H9 (cell line): ENCODE data around the gene CLECL1. TPM values are rescaled to one million over a fixed set of nuclear protein-coding genes. Genes with fewer than 3 reads are reported as not detected.

Experiments used
- DNase-seq: peaks from one replicate; pipeline ENCODE4 v3.0.0-alpha.2; 2017
- H2AFZ ChIP-seq: one replicate; pipeline ENCODE4 v1.6.1; 2013; ENCODE audit warnings: mild to moderate bottlenecking, low read length, control low read depth, moderate library complexity
- H2AK5ac ChIP-seq: 2 replicates; pipeline ENCODE4 v1.6.1; 2013; ENCODE audit warnings: low read length, control low read depth, mixed read lengths; ENCODE audit not compliant: insufficient read length
- H2BK120ac ChIP-seq: one replicate; pipeline ENCODE4 v1.6.1; 2013; ENCODE audit warnings: low read depth, mild to moderate bottlenecking, low read length, control low read depth, inconsistent platforms; ENCODE audit not compliant: poor library complexity, severe bottlenecking
- H2BK12ac ChIP-seq: 2 replicates; pipeline ENCODE4 v1.6.1; 2013; ENCODE audit warnings: low read length, control low read depth, mixed read lengths, low read depth; ENCODE audit not compliant: insufficient read length
- H2BK15ac ChIP-seq: 2 replicates; pipeline ENCODE4 v1.6.1; 2013; ENCODE audit warnings: low read depth, low read length, control low read depth
- H2BK20ac ChIP-seq: one replicate; pipeline ENCODE4 v1.6.1; 2013; ENCODE audit warnings: low read depth, mild to moderate bottlenecking, low read length, control low read depth, inconsistent platforms; ENCODE audit not compliant: poor library complexity, severe bottlenecking
- H2BK5ac ChIP-seq: 2 replicates; pipeline ENCODE4 v1.6.1; 2013; ENCODE audit warnings: low read length, control low read depth, mixed read lengths; ENCODE audit not compliant: insufficient read length
- H3K14ac ChIP-seq: 2 replicates; pipeline ENCODE4 v1.6.1; 2013; ENCODE audit warnings: low read length, control low read depth; ENCODE audit not compliant: insufficient read depth
- H3K18ac ChIP-seq: 2 replicates; pipeline ENCODE4 v1.6.1; 2013; ENCODE audit warnings: low read depth, mild to moderate bottlenecking, mixed read lengths, low read length, control low read depth; ENCODE audit not compliant: insufficient read length
- H3K23ac ChIP-seq: 2 replicates; pipeline ENCODE4 v1.6.1; 2013; ENCODE audit warnings: low read length, control low read depth, mixed read lengths, low read depth; ENCODE audit not compliant: insufficient read length
- H3K23me2 ChIP-seq: 2 replicates; pipeline ENCODE4 v1.6.1; 2013; ENCODE audit warnings: low read depth, mild to moderate bottlenecking, mixed read lengths, low read length, control low read depth; ENCODE audit not compliant: insufficient read length, poor library complexity, severe bottlenecking
- H3K27ac ChIP-seq: 2 replicates; pipeline ENCODE4 v1.5.1; 2013; ENCODE audit warnings: low read length, control low read depth, mixed read lengths, low read depth; ENCODE audit not compliant: insufficient read length
- H3K27me3 ChIP-seq: 2 replicates; pipeline ENCODE4 v1.6.1; 2013; ENCODE audit warnings: low read length, control low read depth, inconsistent platforms; ENCODE audit not compliant: insufficient read depth
- H3K4ac ChIP-seq: 2 replicates; pipeline ENCODE4 v1.6.1; 2013; ENCODE audit warnings: low read depth, mild to moderate bottlenecking, control low read depth, inconsistent platforms, low read length, moderate library complexity
- H3K4me1 ChIP-seq: 2 replicates; pipeline ENCODE4 v1.6.1; 2013; ENCODE audit warnings: low read length, control low read depth, inconsistent platforms; ENCODE audit not compliant: insufficient read depth
- H3K4me2 ChIP-seq: 2 replicates; pipeline ENCODE4 v1.6.1; 2013; ENCODE audit warnings: low read length, control low read depth, mixed read lengths; ENCODE audit not compliant: insufficient read length, insufficient read depth
- H3K56ac ChIP-seq: 2 replicates; pipeline ENCODE4 v1.6.1; 2013; ENCODE audit warnings: low read depth, mild to moderate bottlenecking, mixed read lengths, low read length, control low read depth; ENCODE audit not compliant: insufficient read length
- H3K79me1 ChIP-seq: 2 replicates; pipeline ENCODE4 v1.6.1; 2013; ENCODE audit warnings: low read depth, mild to moderate bottlenecking, moderate library complexity, low read length, control low read depth, inconsistent platforms; ENCODE audit not compliant: insufficient read depth, poor library complexity, severe bottlenecking
- H3K79me2 ChIP-seq: 2 replicates; pipeline ENCODE4 v1.6.1; 2013; ENCODE audit warnings: low read length, control low read depth, inconsistent platforms; ENCODE audit not compliant: insufficient read depth
- H3K9ac ChIP-seq: 2 replicates; pipeline ENCODE4 v1.6.1; 2013; ENCODE audit warnings: low read length, control low read depth, mixed read lengths; ENCODE audit not compliant: insufficient read length; ENCODE audit errors: extremely low read depth
- H3K9me3 ChIP-seq: one replicate; pipeline ENCODE4 v1.6.1; 2013; ENCODE audit warnings: low read depth, low read length, inconsistent platforms; ENCODE audit not compliant: control insufficient read depth
- H3T11ph ChIP-seq: one replicate; pipeline ENCODE4 v1.6.1; 2013; ENCODE audit warnings: mild to moderate bottlenecking, low read length, control low read depth, inconsistent platforms
- H4K20me1 ChIP-seq: one replicate; pipeline ENCODE4 v1.6.1; 2013; ENCODE audit not compliant: control insufficient read depth, insufficient read length, insufficient read depth
- H4K5ac ChIP-seq: 2 replicates; pipeline ENCODE4 v1.6.1; 2013; ENCODE audit warnings: low read depth, mild to moderate bottlenecking, mixed read lengths, low read length, control low read depth; ENCODE audit not compliant: insufficient read length
- H4K8ac ChIP-seq: replicated peaks from 2 replicates; pipeline ENCODE4 v1.6.1; 2013; ENCODE audit warnings: low read length, control low read depth, mixed read lengths, low read depth; ENCODE audit not compliant: insufficient read length
- H4K91ac ChIP-seq: 2 replicates; pipeline ENCODE4 v1.6.1; 2013; ENCODE audit warnings: low read depth, mild to moderate bottlenecking, moderate library complexity, mixed read lengths, low read length, control low read depth; ENCODE audit not compliant: insufficient read length
- H3K27ac Mint-ChIP-seq, 3 experiments: 2 replicates in 2 of 3; 3 replicates in 1 of 3; pipeline ENCODE4 v1.8.0; 2020 to 2021; ENCODE audit warnings: mixed read lengths in 3 of 3, mild to moderate bottlenecking in 1 of 3, moderate library complexity in 1 of 3
- H3K27me3 Mint-ChIP-seq: 2 replicates; pipeline ENCODE4 v1.8.0; 2021; ENCODE audit warnings: low read depth, mild to moderate bottlenecking, moderate library complexity, mixed read lengths
- H3K36me3 Mint-ChIP-seq, 3 experiments: 2 replicates in 2 of 3; 3 replicates in 1 of 3; pipeline ENCODE4 v1.8.0; 2020 to 2021; ENCODE audit warnings: low read depth in 3 of 3, mixed read lengths in 3 of 3; ENCODE audit not compliant: insufficient read depth in 1 of 3
- H3K4me1 Mint-ChIP-seq, 2 experiments: 2 replicates each; pipeline ENCODE4 v1.8.0; 2020; ENCODE audit warnings: mixed read lengths in 2 of 2
- H3K4me3 Mint-ChIP-seq, 2 experiments: 2 replicates in 1 of 2; 3 replicates in 1 of 2; pipeline ENCODE4 v1.8.0; 2020 to 2021; ENCODE audit warnings: mild to moderate bottlenecking in 2 of 2, mixed read lengths in 2 of 2, moderate library complexity in 1 of 2
- H3K9me3 Mint-ChIP-seq, 2 experiments: 2 replicates in 1 of 2; 3 replicates in 1 of 2; pipeline ENCODE4 v1.8.0; 2020; ENCODE audit warnings: mild to moderate bottlenecking in 2 of 2, mixed read lengths in 2 of 2, moderate library complexity in 1 of 2
- WGBS: extraction: QIAGEN DNeasy Blood & Tissue Kit; methylation state at CpG from one replicate; pipeline ENCODE4 v1.1.7; 2013; ENCODE audit warnings: missing lambda C conversion rate, low lambda C conversion rate, mixed read lengths; ENCODE audit not compliant: insufficient read length; ENCODE audit errors: extremely low coverage; 5-methylcytosine and 5-hydroxymethylcytosine counted together
- total RNA-seq: library from RNA; stranded (reverse); gene quantifications from 2 replicates; pipeline ENCODE4 v1.2.1, GENCODE V29; 2021
- TF ChIP-seq, protein P1 (sequence below): fragments of 200-600 bp; sonication (generic); conservative IDR thresholded peaks from 3 replicates; pipeline ENCODE4 v1.8.0; 2021; ENCODE audit warnings: antibody characterized with exemption, mild to moderate bottlenecking

Gene CLECL1
- total RNA-seq, 1 experiment from 2014 or later = not detected

DNA sequence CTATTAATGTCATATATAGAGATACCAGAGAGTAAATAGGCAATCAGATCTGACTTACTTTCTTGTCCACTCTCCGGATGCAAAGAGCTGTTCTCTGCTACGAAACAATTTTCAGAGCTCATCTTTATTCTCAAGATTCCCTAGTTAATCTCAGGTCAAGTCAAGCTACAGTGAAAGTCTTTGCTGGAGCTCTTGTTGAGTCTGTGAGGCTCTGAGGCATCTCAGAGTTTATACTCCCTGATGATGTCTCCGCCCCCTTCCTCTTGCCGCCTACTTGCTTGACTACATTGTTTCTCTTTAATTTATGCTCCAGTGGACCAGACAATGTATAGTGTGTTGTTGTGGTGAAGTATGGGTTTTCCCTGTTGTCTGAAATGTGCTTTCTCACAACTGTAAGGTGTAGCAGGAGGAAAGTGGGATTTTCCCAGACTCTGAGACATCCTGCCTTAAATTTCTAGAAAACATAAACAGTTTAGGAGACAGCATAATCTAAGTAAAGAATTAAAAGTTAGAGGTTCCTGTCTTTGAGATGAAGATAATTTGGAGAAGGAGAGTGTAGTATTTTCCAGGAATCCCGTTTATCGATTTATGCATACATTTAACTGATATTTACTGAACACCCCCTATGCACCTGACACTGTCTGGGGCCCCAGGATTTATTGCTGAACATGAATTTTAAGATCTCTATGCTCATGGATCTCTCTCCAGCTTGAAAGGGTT is 28.0 kb upstream of the CLECL1 start, which contains the start of gene CD69:
Gene CD69 (minus strand): TSS at position 203 of the 720 bp plus-strand sequence. CDS start 81 bp downstream, at position 122.
- Mint-ChIP-seq H3K9me3 (no peaks in the 10 kb centered on the region), H3K4me3 (no peak within 1 kb of the TSS), H3K36me3 (no peaks in the 10 kb centered on the region), H3K27me3 (no peaks in the 10 kb centered on the region), H3K27ac (no peak within 1 kb of the TSS), H3K4me1 (peaks cover 18% of the 10 kb centered on the region in 2 experiments)
- H3K14ac ChIP-seq = no peak within 1 kb of the TSS
- no peak for DNase-seq
- no peak within 1 kb of the TSS for H2AFZ ChIP-seq
- no peaks in the 10 kb centered on the region for H3K79me2 ChIP-seq
- no peak within 1 kb of the TSS for H3K9ac ChIP-seq
- H3T11ph ChIP-seq = no peak within 1 kb of the TSS
- no peaks in the 10 kb centered on the region for H3K27me3 ChIP-seq
- no peaks in the 10 kb centered on the region for H3K9me3 ChIP-seq
- no peak within 1 kb of the TSS for H2BK120ac ChIP-seq
- no peaks in the 10 kb centered on the region for H3K23me2 ChIP-seq
- TF ChIP-seq, protein P1, sequence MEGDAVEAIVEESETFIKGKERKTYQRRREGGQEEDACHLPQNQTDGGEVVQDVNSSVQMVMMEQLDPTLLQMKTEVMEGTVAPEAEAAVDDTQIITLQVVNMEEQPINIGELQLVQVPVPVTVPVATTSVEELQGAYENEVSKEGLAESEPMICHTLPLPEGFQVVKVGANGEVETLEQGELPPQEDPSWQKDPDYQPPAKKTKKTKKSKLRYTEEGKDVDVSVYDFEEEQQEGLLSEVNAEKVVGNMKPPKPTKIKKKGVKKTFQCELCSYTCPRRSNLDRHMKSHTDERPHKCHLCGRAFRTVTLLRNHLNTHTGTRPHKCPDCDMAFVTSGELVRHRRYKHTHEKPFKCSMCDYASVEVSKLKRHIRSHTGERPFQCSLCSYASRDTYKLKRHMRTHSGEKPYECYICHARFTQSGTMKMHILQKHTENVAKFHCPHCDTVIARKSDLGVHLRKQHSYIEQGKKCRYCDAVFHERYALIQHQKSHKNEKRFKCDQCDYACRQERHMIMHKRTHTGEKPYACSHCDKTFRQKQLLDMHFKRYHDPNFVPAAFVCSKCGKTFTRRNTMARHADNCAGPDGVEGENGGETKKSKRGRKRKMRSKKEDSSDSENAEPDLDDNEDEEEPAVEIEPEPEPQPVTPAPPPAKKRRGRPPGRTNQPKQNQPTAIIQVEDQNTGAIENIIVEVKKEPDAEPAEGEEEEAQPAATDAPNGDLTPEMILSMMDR = no peak
- H3K4ac ChIP-seq = no peak within 1 kb of the TSS
- H4K20me1 ChIP-seq = no peaks in the 10 kb centered on the region
- H3K18ac ChIP-seq = no peak within 1 kb of the TSS
- H3K27ac ChIP-seq = no peak within 1 kb of the TSS
- no peak within 1 kb of the TSS for H4K8ac ChIP-seq
- no peak within 1 kb of the TSS for H4K5ac ChIP-seq
- H2AK5ac ChIP-seq = no peak within 1 kb of the TSS
- no peak within 1 kb of the TSS for H3K4me2 ChIP-seq
- no peak within 1 kb of the TSS for H3K56ac ChIP-seq
- H4K91ac ChIP-seq = no peak within 1 kb of the TSS
- no peaks in the 10 kb centered on the region for H3K4me1 ChIP-seq
- H3K79me1 ChIP-seq = no peaks in the 10 kb centered on the region
- H2BK12ac ChIP-seq = no peak within 1 kb of the TSS
- WGBS = no CpG with 5 or more reads among the region's 6 CpGs
- H3K23ac ChIP-seq = no peak within 1 kb of the TSS
- H2BK5ac ChIP-seq = no peak within 1 kb of the TSS
- H2BK20ac ChIP-seq = no peak within 1 kb of the TSS
- H2BK15ac ChIP-seq = no peak within 1 kb of the TSS
